HCT116 (cell line): ENCODE results near the gene GFAP.

Experiments
- CTCF ChIP-seq, 3 experiments: fragments of 200-600 bp in 1 of 3; sonication (generic) in 1 of 3; IDR thresholded peaks in 2 of 3; conservative IDR thresholded peaks in 1 of 3; 2 replicates each; pipeline ENCODE4 v1.5.1; 2012 to 2017; ENCODE audit warnings: low read depth in 2 of 3, low read length in 2 of 3, antibody characterized with exemption in 1 of 3, borderline replicate concordance in 1 of 3, control low read depth in 1 of 3, mild to moderate bottlenecking in 1 of 3, mixed read lengths in 1 of 3, mixed run types in 1 of 3, moderate library complexity in 1 of 3; ENCODE audit not compliant: insufficient read depth in 1 of 3
- ELF1 ChIP-seq: IDR thresholded peaks from 2 replicates; pipeline ENCODE4 v1.6.1; 2012; ENCODE audit warnings: low read depth, borderline replicate concordance
- EZH2phosphoT487 ChIP-seq: fragments of 200-600 bp; IDR thresholded peaks from 2 replicates; pipeline ENCODE4 v1.6.1; 2018; ENCODE audit warnings: antibody characterized with exemption, borderline replicate concordance
- POLR2A ChIP-seq: IDR thresholded peaks from 2 replicates; pipeline ENCODE4 v1.7.0; 2011; ENCODE audit warnings: borderline replicate concordance; ENCODE audit not compliant: insufficient read depth, insufficient read length; ENCODE audit errors: extremely low read depth
- SIN3A ChIP-seq: IDR thresholded peaks from 2 replicates; pipeline ENCODE4 v1.6.1; 2012; ENCODE audit warnings: low read depth
- ZNF274 ChIP-seq: fragments of 200-500 bp; sonication (Bioruptor generic); IDR thresholded peaks from 2 replicates; pipeline ENCODE4 v1.6.1; 2014; ENCODE audit warnings: mild to moderate bottlenecking, low read depth, low read length, inconsistent platforms

- TF ChIP-seq CTCF (IDR thresholded peaks at IDR 0.05 in 2 of 3, conservative IDR thresholded peaks at IDR 0.05 in 1 of 3; ENCODE audit: borderline replicate concordance in 1 of 3, insufficient read depth in 1 of 3, low read depth in 2 of 3, low read length in 2 of 3) (no peak), ZNF274 (no peak), POLR2A (no peak), EZH2phosphoT487 (no peak), ELF1 (no peak), SIN3A (no peak)
Measured at GRCh38 chr17:44934745-44935105, 19.4 kb upstream of the GFAP start.
